Fibroblast of peridontal ligament (primary cell): ENCODE data around the gene CYP21A2.

Source experiments
- DNase-seq: peaks from one replicate; pipeline ENCODE4 v3.0.0-alpha.2; 2010; ENCODE audit errors: extremely low read depth

CYP21A2 gene

GRCh38 chr6:32082478-32082877 is 44.3 kb downstream of the CYP21A2 start:
- no peak for DNase-seq

DNA sequence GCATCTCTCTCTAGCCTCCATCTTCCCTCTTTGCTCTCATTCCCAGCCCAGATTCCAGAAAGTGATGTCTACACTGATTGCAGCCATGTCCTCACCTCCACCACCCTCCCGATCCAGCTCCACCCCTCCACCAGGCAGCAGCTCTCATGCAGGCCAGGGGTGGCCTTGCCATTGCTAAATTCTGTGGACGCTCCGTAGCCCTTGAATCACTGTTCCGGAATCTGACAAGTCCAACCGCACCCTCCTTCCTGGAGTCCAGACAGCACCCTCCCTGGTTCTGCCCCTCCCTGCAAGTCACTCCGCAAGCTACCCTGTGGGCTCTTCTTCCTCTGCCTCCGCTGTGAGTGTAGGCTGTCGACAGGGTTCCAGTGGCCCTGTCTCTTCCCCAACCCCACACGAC is 44.7 kb downstream of the CYP21A2 start:
- peak; percentile 63 for DNase-seq

GRCh38 chr6:32083812-32084768 is 45.9 kb downstream of the CYP21A2 start:
- no peak for DNase-seq

DNA sequence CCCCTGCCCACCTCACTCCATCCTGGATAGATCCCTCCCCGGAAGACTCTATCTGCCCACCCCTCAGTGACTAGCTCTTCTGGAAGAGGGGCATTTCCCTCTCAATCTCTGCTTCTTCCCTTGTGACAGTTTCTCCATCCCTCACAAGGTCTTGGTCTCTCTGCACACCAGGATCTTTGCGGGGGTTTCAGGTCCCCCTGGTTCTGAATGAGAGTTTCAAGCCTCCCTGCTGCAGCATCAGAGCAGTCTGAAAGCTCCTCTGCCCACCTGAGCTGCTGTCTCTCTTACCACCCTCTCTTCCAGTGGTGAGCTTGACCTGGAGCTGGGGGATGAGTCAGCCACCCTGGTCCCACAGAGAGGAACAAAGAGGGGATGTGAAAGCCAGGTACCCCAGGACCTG is 46.6 kb downstream of the CYP21A2 start:
- DNase-seq: no peak

- DNase-seq: no peak
Measured at GRCh38 chr6:32085759-32086459, 47.7 kb downstream of the CYP21A2 start.

- DNase-seq: peak; percentile 73
Measured at GRCh38 chr6:32086661-32087573, 48.7 kb downstream of the CYP21A2 start.

DNA sequence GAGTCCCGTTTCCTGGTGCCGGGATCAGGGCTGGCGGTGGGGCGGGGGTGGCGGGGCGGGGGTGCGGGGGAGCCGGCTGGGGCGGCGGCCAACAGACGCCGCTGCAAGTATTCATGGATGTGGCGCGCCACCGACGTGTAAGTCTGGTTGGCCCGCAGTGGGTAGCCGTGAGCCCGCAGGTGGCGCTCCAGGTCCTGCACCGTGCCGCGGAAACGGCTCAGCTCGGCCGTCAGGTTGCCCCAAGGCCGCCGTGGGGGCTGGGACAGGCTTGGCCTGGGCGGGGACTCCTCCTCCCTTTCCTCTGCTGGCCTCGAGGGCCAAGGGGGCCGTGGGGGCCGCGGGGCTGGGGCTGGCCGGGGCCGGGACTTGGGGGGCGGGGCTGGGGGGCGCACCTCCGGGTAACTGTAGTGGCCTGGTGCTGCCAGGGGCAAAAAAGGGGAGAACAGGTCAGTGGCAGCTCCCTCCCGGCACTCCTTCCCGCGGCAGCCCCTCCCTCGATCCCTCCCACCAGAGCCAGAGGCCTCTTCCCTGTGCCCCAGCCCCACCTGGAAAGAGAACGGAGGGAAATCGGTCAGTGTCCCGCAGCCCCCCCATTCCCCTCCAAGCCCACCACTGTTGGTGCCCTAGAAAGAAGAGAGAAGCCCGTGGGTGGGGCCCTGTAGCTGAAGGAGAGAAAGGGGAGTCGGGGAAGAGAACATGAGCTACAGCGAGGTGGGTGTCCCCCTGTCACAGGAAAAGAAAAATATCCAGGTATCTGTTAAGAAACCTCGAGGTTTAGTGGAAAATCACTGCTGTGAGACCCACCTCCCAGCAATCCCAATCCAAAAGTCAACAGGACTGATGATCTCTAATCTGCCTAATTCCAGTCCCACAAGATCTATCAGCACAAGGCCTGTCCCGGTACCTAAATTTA is 49.6 kb downstream of the CYP21A2 start:
- DNase-seq: peak; percentile 53

DNA sequence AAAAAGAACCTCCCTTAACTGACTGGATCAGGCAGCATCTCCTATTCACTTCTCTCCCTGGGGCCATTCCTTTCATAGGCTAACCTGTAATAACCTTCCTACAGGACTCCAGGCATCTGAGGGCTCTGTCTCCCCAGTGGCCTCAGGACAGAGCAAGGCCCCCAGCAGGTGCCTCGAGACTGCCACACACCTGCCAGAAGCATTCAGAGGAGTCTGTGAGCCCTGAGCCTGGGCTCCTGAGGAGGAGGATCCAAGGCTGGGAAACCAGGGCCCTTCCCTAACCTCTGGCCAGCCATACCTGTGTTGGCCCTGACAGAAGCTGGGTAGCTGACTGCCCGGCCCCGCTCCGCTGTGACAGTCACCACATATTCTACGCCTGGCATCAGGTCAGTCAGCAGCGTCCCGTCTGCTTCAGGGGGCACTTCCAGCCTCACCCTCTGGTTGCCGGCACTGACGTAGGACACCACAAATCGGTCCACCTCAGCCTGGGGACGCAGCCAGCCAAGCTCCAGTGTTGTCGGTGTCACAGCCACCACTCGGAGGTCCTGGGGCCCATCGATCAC is 50.4 kb downstream of the CYP21A2 start:
- DNase-seq: no peak

- DNase-seq: no peak
Measured at GRCh38 chr6:32089082-32089828, 51.0 kb downstream of the CYP21A2 start.
